ENCODE measurements around the gene YOD1. TPM values are rescaled to one million over a fixed set of nuclear protein-coding genes. Genes with fewer than 3 reads are reported as not detected.

YOD1 gene
- total RNA-seq, 1 donor from 2014 or later: 5.5 TPM

DNA sequence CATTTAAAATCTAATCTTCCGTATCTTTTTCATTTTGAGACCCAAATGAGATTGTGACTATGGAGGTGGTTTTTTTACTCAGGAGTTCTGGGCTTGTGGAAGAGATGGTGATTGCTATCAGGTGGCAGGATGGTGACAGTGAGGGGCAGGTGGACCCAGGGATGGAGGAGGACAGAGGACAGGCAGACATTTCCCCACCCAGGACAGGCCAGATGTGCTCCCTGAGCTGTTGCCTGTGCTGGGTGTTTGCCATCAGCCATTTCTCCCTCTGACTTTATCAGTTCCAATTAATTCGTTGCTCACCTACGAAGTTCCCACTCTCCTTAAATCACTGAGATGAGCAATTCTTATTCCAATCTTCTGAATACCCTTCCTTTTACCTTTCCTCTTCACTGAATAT lies 44.9 kb downstream of the YOD1 start:
- no peak for DNase-seq (ENCODE audit: low spot score)
- Mint-ChIP-seq H3K9me3 (ENCODE audit: low read depth) (peaks cover 5% of the 10 kb centered on the region), H3K27me3 (ENCODE audit: low read depth) (peaks cover 2% of the 10 kb centered on the region), H3K36me3 (ENCODE audit: low read depth) (no peaks in the 10 kb centered on the region), H3K27ac (ENCODE audit: unreplicated experiment) (no peak overlapping the region), H3K4me1 (ENCODE audit: low read depth) (peaks cover 16% of the 10 kb centered on the region), H3K4me3 (ENCODE audit: unreplicated experiment) (no peak overlapping the region)
- TF ChIP-seq, protein P1, sequence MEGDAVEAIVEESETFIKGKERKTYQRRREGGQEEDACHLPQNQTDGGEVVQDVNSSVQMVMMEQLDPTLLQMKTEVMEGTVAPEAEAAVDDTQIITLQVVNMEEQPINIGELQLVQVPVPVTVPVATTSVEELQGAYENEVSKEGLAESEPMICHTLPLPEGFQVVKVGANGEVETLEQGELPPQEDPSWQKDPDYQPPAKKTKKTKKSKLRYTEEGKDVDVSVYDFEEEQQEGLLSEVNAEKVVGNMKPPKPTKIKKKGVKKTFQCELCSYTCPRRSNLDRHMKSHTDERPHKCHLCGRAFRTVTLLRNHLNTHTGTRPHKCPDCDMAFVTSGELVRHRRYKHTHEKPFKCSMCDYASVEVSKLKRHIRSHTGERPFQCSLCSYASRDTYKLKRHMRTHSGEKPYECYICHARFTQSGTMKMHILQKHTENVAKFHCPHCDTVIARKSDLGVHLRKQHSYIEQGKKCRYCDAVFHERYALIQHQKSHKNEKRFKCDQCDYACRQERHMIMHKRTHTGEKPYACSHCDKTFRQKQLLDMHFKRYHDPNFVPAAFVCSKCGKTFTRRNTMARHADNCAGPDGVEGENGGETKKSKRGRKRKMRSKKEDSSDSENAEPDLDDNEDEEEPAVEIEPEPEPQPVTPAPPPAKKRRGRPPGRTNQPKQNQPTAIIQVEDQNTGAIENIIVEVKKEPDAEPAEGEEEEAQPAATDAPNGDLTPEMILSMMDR (IDR thresholded peaks at IDR 0.05): no peak

DNA sequence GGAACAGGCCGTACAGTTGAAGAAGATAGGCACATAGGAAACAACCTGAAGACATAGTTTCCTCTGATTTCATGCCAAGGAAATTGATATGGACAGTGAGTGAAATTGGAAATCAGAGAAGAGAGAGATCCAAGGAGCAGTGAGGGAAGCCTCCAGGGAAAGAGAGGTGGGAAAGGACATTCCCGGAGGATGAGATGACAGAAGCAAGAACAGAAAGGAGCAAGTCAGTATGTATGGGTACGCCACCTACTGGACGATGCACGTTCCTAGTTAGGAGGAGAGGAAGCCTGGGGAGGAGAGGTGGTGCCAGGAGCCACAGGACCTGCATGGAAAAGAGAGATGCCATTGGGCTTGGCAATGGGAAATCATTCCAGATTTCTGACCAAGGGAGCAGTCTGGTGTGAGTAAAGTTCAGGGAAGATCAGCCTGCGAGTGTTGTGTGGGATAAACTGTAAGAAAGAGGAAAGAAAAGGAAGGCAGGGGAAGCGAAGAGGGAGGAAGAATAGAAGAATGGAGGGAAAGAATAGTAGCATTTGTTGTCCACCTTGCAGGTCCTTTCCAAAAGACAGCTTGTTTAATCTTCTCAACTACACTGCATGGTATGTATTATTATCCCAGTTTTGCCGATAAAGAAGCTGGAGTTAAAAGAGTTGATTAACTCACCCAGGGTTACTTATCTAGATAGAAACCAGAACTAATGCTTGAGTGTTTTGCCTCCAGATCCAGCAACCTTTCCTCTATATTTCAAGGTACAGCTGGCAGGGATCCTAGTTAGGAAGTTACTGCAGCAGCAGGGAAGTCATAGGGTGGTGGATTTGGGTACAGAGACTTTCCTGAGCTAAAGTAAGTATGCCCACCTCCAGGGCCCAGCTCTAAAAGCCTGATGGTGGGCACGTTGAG lies 45.8 kb downstream of the YOD1 start:
- H3K4me3 Mint-ChIP-seq (ENCODE audit: unreplicated experiment): no peak overlapping the region
- peaks cover 5% of the 10 kb centered on the region for H3K27me3 Mint-ChIP-seq (ENCODE audit: low read depth)
- TF ChIP-seq, protein P1 (IDR thresholded peaks at IDR 0.05): peak; percentile 80
- DNase-seq (ENCODE audit: low spot score): no peak
- H3K36me3 Mint-ChIP-seq (ENCODE audit: low read depth): no peaks in the 10 kb centered on the region
- H3K9me3 Mint-ChIP-seq (ENCODE audit: low read depth): peaks cover 5% of the 10 kb centered on the region
- H3K4me1 Mint-ChIP-seq (ENCODE audit: low read depth): peaks cover 16% of the 10 kb centered on the region
- H3K27ac Mint-ChIP-seq (ENCODE audit: unreplicated experiment): no peak overlapping the region

DNA sequence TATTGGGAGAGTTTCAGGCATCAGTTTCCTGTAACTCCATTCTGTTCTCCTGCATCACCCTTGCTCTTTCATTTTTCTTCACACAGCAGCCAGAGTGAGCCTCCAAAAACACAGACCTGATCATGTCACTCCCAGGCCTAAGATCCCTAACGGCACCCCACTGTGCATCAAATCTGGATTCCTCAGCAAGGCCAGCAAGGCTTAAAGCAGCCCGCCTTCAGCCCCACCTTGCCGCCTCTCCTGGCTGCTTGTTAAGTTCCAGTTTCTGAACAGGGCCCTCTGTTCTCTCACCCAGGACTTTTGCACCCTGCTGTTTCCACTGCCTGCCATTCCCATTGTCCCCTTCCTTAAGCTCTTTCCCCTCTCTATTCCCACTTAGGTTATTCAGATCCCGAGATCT lies 47.8 kb downstream of the YOD1 start:
- Mint-ChIP-seq H3K4me1 (ENCODE audit: low read depth) (peaks cover 16% of the 10 kb centered on the region), H3K27ac (ENCODE audit: unreplicated experiment) (no peak overlapping the region), H3K4me3 (ENCODE audit: unreplicated experiment) (no peak overlapping the region), H3K9me3 (ENCODE audit: low read depth) (peaks cover 5% of the 10 kb centered on the region), H3K27me3 (ENCODE audit: low read depth) (peaks cover 8% of the 10 kb centered on the region), H3K36me3 (ENCODE audit: low read depth) (no peaks in the 10 kb centered on the region)
- TF ChIP-seq, protein P1 (IDR thresholded peaks at IDR 0.05): no peak
- no peak for DNase-seq (ENCODE audit: low spot score)

DNA sequence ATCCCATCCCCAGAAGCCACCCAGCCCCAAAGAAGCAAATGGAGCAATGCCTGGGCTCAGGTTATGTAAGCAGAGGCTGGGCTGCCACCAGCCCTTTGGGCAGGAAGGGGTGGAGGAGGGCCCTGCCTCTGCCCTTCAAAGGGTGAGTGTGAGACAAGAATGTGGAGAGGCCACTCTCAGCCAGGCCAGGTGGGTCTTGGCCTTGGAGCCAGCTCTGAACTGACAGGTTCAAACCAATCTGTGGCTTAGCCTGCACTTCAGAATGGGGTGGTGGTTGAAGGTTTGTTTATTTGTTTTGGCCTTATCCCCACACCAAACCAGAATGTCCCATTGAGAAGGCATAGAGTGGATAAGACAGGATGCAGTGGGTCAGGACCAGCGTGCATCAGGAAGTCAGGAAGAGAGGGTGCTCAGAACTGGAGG lies 48.3 kb downstream of the YOD1 start:
- Mint-ChIP-seq H3K36me3 (ENCODE audit: low read depth) (no peaks in the 10 kb centered on the region), H3K27ac (ENCODE audit: unreplicated experiment) (no peak overlapping the region), H3K27me3 (ENCODE audit: low read depth) (peaks cover 8% of the 10 kb centered on the region), H3K9me3 (ENCODE audit: low read depth) (peaks cover 4% of the 10 kb centered on the region), H3K4me3 (ENCODE audit: unreplicated experiment) (no peak overlapping the region), H3K4me1 (ENCODE audit: low read depth) (peaks cover 15% of the 10 kb centered on the region)
- DNase-seq (ENCODE audit: low spot score): no peak
- TF ChIP-seq, protein P1 (IDR thresholded peaks at IDR 0.05): no peak

DNA sequence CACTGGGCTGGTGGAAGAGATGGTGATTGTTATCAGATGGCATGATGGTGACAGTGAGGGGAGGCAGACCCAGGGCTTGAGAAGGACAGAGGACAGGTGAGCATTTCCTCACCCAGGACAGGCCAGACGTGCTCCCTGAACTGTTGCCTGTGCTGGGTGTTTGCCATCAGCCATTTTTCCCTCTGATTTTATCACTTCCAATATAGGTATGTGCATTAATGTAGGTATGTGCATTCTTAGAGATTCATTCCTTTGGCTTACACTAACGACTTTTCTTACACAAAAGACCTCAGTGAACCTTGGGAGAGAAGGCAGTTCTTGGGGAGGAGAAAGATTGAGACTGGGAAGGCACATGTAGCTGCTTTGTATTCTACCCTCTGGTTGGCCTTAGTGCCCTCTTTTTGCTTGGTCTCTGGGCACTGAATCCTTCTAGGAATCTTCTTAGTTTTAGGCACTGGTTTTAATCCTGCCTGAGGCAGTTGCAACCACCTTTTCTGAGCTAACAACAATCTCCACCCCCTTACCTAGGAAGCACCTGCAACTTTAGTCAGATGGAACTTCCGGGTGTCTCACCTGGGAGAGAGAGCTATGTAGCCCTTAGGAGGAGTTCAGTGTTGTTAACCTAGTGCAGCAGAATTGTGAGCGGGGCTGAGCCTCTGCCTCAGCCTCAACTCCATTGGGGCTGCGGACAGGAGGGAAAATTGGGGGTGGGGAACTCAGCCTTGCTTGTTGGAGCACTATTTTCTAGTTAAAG lies 49.3 kb downstream of the YOD1 start:
- no peak for DNase-seq (ENCODE audit: low spot score)
- Mint-ChIP-seq H3K27me3 (ENCODE audit: low read depth) (peaks cover 15% of the 10 kb centered on the region), H3K36me3 (ENCODE audit: low read depth) (no peaks in the 10 kb centered on the region), H3K4me3 (ENCODE audit: unreplicated experiment) (no peak overlapping the region), H3K4me1 (ENCODE audit: low read depth) (peaks cover 5% of the 10 kb centered on the region), H3K27ac (ENCODE audit: unreplicated experiment) (no peak overlapping the region), H3K9me3 (ENCODE audit: low read depth) (no peaks in the 10 kb centered on the region)
- TF ChIP-seq, protein P1 (IDR thresholded peaks at IDR 0.05): no peak
